Vagina (tissue), 2 donors: ENCODE measurements around the gene WWTR1.

Source experiments
- POLR2A ChIP-seq, 2 donors: fragments of 450-650 bp; IDR thresholded peaks; one replicate each; pipeline ENCODE4 v1.6.1; 2017; ENCODE audit warnings: antibody characterized with exemption in 2 of 2, mild to moderate bottlenecking in 2 of 2, moderate library complexity in 2 of 2
- POLR2AphosphoS5 ChIP-seq, 2 donors: sonication (generic); formaldehyde crosslinking; IDR thresholded peaks; one replicate each; pipeline ENCODE4 v1.9.0; 2017; ENCODE audit warnings: antibody characterized with exemption in 2 of 2, mild to moderate bottlenecking in 2 of 2, low read depth in 1 of 2; ENCODE audit not compliant: insufficient read depth in 1 of 2
- TF ChIP-seq, protein P1 (sequence below), 3 experiments: fragments of 450-650 bp in 2 of 3; fragments of 200-600 bp in 1 of 3; sonication (generic) in 1 of 3; IDR thresholded peaks; one replicate each; pipeline ENCODE4 v1.5.1; 2017 to 2019; ENCODE audit warnings: antibody characterized with exemption in 3 of 3, mild to moderate bottlenecking in 2 of 3, moderate library complexity in 2 of 3

GRCh38 chr3:149495581-149496125 lies 162.2 kb downstream of the WWTR1 start:
- TF ChIP-seq, protein P1, sequence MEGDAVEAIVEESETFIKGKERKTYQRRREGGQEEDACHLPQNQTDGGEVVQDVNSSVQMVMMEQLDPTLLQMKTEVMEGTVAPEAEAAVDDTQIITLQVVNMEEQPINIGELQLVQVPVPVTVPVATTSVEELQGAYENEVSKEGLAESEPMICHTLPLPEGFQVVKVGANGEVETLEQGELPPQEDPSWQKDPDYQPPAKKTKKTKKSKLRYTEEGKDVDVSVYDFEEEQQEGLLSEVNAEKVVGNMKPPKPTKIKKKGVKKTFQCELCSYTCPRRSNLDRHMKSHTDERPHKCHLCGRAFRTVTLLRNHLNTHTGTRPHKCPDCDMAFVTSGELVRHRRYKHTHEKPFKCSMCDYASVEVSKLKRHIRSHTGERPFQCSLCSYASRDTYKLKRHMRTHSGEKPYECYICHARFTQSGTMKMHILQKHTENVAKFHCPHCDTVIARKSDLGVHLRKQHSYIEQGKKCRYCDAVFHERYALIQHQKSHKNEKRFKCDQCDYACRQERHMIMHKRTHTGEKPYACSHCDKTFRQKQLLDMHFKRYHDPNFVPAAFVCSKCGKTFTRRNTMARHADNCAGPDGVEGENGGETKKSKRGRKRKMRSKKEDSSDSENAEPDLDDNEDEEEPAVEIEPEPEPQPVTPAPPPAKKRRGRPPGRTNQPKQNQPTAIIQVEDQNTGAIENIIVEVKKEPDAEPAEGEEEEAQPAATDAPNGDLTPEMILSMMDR (IDR thresholded peaks at IDR 0.05), result no peak
- no peak for TF ChIP-seq POLR2A (IDR thresholded peaks at IDR 0.05)
- TF ChIP-seq POLR2AphosphoS5 (IDR thresholded peaks at IDR 0.05; ENCODE audit: insufficient read depth in 1 of 2, low read depth in 1 of 2), result no peak
